Stimulated activated CD8-positive, alpha-beta memory T cell treated with anti-CD3 and anti-CD28 coated beads, Interleukin-2, amount 100 ng/mL, for 48 hours (primary cell): ENCODE results near the gene MMAA.
"Not testable (repeated sequence)": the region's sequence is repeated elsewhere in the genome, so short reads cannot be mapped to it uniquely, and the experiment has no call there.

Source experiments
- DNase-seq, 2 donors: peaks; one replicate each; pipeline ENCODE4 v3.0.0-alpha.2; 2020; ENCODE audit warnings: low read depth in 2 of 2

Gene MMAA

GRCh38 chr4:145618932-145619638 lies at the start of gene MMAA:
Gene MMAA, plus strand, starts transcription at chr4:145619385. Its CDS starts 19,755 bp downstream, at chr4:145639140.
- DNase-seq: peak; percentile 96 to 98

- DNase-seq: not testable (repeated sequence)
Measured at GRCh38 chr4:145574546-145574945, 44.6 kb upstream of the MMAA start.

GRCh38 chr4:145580906-145581305 lies 38.3 kb upstream of the MMAA start:
- DNase-seq: no peak

- no peak for DNase-seq
Measured at GRCh38 chr4:145583191-145584055, 35.8 kb upstream of the MMAA start.

- DNase-seq: no peak
Measured at GRCh38 chr4:145587088-145587754, 32.0 kb upstream of the MMAA start.

GRCh38 chr4:145589381-145589780 lies 29.8 kb upstream of the MMAA start:
- not testable (repeated sequence) for DNase-seq

GRCh38 chr4:145589916-145590702 lies 29.1 kb upstream of the MMAA start:
- no peak for DNase-seq

- DNase-seq: no peak
Measured at GRCh38 chr4:145602129-145602760, 16.9 kb upstream of the MMAA start.

GRCh38 chr4:145605941-145606340 lies 13.2 kb upstream of the MMAA start:
- no peak for DNase-seq

GRCh38 chr4:145609481-145610427 lies 9.4 kb upstream of the MMAA start:
- DNase-seq: peak; percentile 17 to 49

- no peak for DNase-seq
Measured at GRCh38 chr4:145613566-145614232, 5.5 kb upstream of the MMAA start.

- no peak for DNase-seq
Measured at GRCh38 chr4:145614233-145614610, 5.0 kb upstream of the MMAA start.

- DNase-seq: no peak
Measured at GRCh38 chr4:145618210-145618931, 814 bp upstream of the MMAA start.

GRCh38 chr4:145619639-145619996 lies 433 bp downstream of the MMAA start:
- peak; percentile 30 to 33 for DNase-seq

- not testable (repeated sequence) for DNase-seq
Measured at GRCh38 chr4:145622067-145622466, 2.9 kb downstream of the MMAA start.

GRCh38 chr4:145623831-145624230 lies 4.6 kb downstream of the MMAA start:
- no peak for DNase-seq

- no peak for DNase-seq
Measured at GRCh38 chr4:145625677-145626622, 6.8 kb downstream of the MMAA start.

- DNase-seq: no peak
Measured at GRCh38 chr4:145626623-145626982, 7.4 kb downstream of the MMAA start.
